ENCODE results near the gene PNKD.
A peak's percentile ranks its signal among the peaks of the same experiment; 100 is the strongest.

Gene PNKD

DNA sequence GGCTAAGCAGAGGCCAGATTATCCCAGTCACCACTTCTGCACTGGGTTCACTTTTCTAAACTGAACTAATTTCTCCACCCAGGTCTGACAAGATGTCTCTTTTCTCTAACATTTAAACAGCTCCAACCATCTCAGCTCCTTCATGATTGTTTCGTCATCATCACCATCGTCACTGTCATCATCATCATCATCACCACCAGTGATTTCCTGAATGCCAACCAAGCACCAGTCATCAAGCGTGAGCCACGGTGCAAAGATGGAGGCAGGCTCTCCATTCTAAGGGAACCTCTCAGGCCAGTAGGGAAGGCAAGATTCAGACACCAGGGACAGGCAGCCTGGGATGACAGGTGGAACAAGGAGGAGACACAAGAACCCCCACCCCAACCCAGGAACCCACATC is 47.5 kb downstream of the PNKD start:
- DNase-seq (ENCODE audit: low spot score): no peak

DNA sequence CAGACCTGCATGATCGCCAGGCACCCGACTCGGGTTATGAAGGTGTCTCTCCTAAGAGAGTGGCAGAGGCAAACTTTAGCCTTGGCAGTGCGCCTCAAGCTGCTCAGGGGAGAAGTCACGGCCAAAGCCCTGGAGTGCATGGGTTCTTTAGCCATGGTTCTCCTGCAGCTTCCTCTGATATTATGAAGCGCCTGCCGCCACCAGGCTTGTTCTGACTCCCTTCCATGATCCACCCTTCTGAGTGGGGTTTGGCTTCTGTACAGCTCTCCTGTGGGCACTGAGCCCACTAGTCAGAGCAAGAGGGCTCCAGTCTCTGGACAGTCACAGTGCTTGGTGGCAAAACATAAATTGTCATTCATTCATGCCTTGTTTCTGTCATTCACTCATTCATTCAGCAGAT is 47.9 kb downstream of the PNKD start:
- no peak for DNase-seq (ENCODE audit: low spot score)

DNA sequence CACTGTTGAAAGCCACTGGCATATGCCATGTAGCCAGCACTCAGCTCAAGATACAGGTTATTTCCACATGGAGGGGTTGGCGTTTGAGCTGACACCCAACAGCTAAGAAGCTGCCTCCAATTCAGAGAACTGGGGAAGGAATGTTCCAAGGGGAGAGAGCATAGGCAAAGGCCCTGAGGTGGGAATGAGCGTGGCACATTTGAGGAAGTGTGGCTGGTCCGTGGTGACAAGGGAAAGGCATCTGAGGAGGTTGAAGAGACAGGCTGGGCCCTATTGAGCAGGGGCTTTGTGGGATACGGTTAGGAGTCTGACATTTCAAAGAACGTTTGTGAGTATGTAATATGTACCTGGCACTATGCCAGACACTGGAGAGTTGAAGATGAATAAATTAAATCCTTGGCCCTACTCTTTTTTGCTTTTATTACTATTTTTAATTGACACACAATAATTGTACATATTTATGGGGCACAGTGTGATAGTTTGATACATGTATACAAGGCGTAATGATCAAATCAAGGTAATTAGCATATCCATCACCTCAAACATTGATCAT is 49.6 kb downstream of the PNKD start:
- peak; percentile 27 for DNase-seq (ENCODE audit: low spot score)

DNA sequence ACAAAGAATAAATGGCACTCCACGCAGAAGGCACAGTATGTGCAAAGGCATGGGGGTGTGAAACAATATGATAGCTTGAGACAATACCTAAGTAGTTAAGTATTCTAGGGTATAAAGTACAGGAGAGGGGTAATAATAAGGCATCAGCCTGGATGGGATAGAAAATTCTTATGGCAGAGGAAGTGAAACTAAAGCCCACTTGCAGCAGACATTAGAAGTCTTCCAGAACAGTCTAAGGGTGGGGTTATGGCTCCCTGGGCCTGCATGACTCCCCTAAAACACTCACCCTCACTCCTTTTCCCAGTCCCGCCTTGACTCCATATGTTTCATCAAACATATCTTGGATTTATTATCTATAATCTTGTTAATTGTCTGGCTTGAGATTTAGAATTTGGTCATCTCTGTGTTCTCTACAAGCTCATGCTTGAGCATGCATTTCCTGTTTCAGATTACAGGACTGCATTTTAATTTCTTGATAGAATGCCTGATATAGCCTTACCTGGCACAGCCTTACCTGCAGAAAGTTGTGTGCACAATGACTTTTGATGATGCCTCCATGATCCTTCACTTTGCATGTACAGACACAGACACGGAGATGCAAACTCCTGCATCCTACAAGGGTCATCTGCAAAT is 50.5 kb downstream of the PNKD start:
- no peak for DNase-seq (ENCODE audit: low spot score)

DNA sequence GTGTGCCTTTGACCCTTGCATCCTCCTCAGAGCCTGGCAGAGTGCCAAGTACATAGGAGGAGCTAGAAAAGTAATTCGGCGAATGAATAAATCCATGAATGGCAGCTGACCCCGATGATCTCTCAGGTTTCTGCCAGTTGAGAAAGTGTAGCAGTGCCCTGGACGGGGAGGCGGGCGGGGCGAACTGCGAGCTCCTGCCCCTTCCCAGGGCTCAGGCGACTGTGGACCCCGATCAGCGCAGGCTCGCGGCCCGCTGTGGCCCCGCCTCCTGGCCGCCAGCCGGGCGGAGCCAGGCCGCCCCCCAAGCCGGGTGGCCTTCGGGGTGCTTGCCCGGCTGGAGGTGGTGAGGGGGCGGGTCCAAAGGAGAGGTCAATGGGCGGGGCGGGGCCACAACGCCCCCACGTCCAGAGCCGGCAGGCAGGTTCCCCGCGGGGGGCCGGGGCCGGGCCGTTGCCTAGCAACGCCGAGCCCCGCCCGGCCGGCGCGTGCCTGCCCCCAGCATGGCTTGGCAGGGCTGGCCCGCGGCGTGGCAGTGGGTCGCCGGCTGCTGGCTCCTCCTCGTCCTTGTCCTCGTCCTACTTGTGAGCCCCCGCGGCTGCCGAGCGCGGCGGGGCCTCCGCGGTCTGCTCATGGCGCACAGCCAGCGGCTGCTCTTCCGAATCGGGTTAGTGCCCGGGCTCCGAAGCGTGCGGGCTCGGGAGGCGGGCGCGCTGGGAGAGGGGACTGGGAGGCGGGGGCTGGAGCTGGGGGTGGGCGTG is 52.6 kb downstream of the PNKD start:
- peak; percentile 49 for DNase-seq (ENCODE audit: low spot score)

DNA sequence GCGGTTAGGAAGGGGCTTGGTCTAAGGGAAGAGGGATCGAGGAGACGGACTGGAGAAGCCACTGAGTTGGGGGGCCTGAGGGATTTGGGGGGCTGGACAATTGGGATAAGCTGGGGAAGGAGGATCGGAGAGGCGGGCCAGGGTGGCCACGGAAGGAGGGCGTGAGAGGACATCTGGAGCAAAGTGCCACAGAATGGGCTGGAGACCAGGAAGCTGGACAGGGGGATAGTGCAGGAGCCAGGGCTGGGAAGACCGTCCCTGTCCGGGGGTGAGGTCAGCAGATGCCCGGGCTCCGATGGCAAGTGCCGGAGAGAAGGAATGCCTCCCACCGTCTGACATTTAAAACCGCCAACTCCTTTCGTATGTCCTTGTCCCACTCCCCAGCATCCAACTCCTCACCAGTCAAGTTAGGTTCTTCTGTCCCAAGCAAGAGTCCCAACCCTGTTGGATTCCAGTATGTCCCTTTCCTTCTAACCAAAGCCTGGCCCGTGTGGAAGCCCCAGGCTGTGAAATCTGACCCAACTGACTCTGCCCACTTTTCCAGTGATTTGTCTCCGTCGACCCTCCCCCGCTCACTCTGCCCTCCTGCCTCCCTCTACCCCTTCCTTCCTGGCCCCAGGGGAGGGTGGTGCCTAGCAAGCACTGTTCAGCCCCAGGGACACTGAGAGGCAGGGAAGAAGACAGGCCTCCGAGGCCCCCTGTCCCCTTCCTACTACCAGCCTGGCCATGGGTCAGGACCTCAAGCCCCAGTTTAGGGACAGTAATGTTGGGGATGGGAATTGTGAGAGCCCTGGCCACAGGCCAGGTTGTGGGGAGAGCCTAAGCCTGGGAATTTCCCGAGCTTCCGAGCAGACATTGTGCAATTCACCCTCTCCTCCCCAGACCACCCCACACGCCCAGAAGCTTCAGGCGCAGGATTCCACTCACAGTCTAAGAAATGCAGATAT is 53.5 kb downstream of the PNKD start:
- DNase-seq (ENCODE audit: low spot score): no peak

DNA sequence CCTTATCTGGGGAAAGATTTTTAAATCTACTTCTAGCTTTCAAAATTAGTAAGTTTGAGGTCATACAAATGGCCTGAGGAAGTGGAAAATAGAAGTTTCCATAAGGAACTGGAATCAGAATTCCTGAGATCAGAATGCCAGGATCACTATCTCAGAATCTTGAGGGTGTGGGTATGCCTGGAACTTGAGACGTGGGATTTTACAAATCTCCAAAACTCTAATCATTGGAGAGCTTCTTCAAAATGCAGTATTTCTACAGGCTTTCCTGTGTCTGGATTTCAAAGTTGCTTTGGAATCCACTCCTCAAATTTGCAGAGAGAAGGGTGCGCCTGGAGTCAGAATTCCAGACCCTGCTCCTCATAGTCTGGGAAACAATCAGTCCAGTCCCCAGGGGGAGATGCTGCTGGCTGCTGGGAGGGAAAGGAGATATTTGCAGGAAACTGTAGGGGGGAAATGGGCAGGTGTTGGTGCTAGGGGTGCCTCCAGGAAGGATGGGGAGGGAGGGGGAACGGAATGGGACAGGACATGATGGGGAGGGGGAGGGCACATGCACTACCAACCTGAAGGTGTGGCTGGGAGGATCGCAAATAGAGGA is 55.3 kb downstream of the PNKD start:
- DNase-seq (ENCODE audit: low spot score): no peak

DNA sequence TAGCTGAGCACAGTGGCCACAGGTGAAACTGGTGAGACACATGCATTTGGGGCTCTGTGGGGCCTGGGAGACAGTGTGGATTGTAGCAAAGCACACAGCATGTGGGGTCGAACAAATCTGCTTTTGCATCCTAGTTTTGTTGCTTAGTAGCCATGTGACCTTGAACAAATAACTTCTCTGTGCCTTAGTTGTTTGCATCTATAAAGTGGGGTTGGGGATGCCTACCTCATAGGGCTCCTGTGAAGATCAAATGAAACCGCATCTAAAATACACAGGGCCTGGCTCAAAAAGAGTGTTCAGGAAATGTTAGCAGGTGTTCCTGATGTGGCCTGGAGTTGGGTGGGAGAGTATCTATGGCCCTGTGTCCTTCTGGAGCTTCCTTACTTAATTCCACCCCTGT is 56.0 kb downstream of the PNKD start:
- DNase-seq (ENCODE audit: low spot score): no peak

DNA sequence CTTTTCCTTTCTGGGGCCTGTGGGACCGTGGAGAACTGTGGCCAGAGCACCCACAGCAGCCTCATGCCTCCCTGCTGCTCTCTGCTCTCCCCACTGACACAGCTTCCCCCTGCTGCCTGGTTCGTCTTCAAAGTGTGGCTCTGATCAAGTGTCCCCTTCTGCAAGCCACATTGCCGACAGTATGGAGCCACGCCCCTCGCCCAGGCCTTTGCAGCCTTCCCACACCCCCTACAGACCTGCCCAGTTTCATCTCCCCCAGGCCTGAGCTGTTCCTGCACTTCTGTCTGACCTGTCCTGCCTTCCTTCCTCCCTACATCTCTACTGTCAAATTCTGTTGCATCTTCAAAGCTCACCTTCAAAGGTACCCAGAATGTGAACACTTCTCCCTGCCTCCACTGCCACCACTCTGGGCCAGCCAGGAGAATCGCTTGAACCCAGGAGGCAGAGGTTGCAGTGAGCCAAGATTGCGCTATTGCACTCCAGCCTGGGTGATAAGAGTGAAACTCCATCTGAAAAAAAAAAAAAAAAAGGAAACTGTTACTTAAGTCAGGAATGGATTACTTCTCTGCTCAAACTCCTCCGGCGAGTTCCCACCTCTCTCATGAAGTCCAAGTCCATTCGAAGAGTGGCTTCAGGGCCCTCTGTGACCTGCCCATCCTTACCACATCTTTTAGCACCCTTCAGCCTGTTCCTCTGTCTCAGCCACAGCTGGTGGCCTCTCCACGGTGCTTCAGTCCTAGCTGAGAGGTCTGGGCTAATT is 57.3 kb downstream of the PNKD start:
- no peak for DNase-seq (ENCODE audit: low spot score)

DNA sequence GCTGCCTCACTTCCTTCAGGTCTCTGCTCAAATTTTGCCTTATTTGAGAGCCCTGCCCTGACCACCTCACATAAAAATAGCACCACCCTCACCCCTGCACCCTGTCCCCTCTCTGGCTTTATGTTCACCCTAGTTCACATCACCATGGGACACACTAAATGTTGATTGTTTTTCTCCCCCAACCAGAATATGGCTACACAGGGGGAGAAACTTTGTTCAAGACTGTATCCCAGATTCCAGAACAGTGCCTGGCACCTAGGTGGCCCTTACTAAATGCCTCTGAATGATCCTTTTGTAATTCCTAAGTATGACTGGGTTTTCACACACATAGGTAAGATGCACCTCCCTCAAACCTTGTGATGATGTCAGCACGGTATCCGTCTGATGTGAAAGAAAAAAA is 58.0 kb downstream of the PNKD start:
- DNase-seq (ENCODE audit: low spot score): no peak

DNA sequence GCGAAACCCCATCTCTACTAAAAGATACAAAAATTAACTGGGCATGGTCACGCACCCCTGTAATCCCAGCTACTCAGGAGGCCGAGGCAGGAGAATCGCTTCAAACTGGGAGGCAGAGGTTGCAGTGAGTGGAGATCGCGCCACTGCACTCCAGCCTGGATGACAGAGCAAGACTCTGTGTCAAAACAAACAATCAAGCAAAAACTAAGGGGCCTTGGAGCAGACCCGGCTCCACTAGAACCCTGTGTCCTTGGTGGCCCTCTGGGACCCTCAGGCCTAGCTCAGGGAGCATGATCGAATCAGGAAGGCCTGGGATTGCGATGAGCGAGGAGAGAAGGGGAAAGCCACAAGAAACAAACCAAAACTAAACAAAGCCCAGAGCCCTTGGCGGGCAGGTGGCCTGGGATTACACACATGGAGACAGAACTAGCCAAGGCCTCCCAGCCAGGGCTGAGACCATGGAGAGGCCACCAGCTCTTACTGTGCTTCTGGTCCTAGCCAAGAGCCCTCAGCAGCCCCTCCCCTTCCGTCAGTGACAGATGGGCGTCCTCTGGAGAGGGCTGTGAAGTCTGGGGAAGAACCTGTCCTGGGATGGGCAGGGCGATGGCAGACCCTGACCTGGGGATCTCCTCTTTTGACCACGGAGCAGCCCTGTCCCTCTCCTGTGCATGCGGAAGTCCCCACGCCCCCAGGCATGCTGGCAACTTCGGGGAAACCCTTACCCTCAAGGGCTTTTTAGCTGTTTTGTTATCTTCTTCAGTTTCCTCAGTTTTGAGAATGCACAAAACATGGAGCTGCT is 58.9 kb downstream of the PNKD start:
- no peak for DNase-seq (ENCODE audit: low spot score)

DNA sequence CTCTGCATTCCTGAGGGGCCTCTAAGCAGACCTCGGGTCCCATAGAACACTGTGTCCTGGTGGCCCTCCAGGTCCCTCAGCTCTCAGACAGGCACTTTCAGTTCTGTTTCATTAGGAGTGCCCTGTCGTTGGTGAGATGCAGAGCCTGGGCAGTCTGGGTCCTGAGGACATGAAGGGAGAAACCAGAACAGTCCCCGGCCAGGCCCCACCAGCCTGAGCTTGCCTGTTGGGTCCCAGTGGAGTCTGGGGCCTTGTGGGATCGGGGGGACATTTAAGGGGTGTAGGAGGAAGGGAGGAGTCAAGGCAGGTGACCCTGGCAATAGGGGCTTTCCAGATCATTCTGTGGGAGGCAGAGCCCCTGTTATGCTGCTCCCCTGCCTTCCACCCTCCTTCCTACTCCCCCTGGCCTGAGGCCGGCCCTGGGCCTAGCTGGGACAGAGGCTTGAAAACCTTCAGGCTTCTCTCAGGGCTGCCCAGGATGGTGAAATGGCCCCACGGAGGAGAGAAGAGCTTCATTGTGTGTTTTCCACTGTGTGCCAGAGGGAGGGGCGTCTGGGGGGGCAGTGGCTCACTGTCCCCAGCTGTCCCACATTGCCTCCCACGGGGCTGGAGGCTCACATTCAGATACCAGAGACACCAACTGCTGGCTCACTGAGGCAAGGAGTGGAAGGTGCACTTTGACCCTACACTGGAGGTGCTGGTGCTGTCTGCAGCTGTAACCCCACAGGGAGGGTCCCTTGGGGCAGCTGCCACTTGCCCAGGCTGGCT is 59.7 kb downstream of the PNKD start:
- no peak for DNase-seq (ENCODE audit: low spot score)

DNA sequence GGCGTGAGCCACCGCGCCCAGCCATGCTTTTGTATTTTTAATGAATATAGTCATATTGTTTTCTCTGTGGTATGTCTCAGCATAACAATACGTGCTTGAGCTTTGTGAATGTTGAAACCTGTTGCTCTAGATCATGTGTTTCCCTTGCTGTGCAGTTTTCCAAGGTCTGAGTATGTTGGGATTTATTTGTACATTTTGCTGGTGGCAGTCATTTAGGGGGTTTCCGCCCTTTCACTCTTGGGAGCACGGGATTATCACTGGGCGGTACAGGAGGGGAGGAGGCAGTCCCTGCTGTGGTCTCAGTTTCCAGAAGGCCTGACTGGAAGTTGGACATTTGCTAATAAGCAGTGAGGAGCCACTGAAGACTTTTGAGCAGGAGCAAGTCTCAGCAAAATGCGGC is 61.4 kb downstream of the PNKD start:
- DNase-seq (ENCODE audit: low spot score): no peak

DNA sequence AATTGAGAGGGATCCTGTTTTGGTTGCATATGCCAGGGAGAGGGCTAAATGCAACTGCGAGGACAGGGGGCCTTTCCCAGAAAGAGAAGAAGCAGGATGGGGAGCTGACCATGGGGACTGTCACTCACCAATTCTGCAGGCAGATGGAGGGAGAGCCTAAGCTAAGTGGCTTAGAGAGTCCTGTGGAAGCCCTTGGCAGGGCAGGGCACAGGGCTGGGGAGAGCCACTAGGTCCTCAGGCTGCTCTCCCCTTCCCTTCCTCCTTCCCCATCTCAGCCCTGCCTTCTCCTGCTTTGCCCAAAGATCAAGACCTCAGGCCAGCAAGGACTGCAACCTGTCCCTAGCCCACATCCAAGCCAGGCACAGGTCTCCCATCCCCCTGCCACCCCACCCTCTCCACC is 62.0 kb downstream of the PNKD start:
- no peak for DNase-seq (ENCODE audit: low spot score)

DNA sequence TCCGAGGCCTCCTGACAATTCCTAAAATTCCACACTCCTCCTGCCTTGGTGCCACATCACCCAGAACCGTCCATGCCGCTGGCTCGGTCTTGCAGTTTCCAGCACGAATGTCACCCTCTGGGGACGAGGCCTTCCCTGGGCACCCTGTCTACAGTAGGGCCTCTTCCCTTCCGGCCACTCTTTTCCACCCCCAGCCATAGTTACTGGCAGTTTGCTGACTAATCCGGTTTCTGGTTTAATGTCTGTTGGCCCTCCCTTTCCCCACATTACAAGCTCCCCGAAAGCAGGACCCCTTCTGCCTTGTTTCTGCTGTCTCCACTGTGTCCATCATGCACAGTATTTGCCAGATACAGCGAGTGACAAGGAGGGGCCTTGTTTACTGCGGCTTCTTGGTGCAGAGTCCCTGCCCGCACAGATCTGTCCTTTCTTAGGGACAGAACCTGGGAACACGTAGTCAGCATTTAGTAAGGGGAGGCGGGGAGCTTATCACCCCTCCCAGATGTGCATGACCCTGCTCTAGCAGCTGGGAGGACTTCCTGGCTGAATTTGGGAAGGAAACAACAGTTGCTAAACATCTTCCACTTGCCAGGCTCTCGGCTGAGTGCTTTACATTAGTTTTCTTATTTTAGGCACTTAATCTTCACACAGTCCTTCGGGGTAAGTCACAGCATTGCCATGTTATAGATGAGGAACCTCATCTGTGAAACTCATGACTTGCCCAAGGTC is 62.8 kb downstream of the PNKD start:
- DNase-seq (ENCODE audit: low spot score): peak; percentile 73

DNA sequence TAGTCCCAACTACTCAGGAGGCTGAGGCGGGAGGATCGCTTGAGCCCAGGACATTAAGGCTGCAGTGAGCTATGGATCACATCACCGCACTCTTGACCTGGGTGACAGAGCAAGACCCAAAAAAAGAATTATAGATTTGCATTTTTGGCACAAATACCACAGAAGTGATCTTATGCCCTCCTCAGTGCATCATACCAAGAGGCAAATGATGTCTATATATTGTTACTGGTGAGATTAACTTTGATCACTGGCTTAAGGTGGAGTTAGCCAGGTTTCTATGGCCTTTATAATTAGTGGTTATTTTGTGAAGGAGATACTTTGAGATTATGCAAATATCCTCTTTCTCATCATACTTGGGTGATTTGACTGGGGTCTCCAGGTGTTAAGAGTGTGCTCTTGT is 64.2 kb downstream of the PNKD start:
- no peak for DNase-seq (ENCODE audit: low spot score)

DNA sequence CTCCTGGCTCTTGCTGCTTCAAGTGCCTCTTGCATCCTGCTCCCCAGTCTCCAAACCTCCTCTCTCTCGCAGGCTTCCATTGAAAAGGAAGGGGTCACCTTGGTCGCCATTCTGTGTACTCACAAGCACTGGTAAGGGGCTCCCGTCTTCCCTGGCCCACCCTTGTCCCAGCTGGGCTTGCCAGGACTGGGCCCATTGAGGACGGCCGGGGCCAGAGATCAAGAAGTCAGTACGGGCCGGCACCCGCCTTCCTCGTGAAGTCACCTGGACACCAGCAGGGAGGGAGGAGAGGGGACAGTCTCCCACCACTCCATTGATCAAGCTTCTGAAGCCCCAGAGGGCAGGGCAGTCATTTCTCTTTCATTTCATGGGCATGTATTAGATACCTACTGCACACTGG is 70.3 kb downstream of the PNKD start:
- DNase-seq (ENCODE audit: low spot score): no peak

DNA sequence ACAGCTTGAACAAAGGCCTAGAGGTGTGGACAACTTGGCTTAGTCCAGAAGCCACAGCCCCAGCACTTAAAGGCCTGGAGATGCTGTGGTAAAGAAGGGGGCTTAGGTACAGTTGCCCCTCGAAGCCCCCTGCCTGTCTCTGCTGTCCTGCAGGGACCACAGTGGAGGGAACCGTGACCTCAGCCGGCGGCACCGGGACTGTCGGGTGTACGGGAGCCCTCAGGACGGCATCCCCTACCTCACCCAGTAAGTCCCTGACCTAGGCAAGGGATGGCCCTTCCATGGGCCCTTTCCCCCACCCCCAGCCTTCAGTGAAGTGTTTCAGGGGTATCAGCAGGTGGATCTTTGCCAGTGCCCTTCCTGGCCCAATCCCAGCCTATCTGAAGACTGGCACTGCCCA is 71.1 kb downstream of the PNKD start:
- no peak for DNase-seq (ENCODE audit: low spot score)

DNA sequence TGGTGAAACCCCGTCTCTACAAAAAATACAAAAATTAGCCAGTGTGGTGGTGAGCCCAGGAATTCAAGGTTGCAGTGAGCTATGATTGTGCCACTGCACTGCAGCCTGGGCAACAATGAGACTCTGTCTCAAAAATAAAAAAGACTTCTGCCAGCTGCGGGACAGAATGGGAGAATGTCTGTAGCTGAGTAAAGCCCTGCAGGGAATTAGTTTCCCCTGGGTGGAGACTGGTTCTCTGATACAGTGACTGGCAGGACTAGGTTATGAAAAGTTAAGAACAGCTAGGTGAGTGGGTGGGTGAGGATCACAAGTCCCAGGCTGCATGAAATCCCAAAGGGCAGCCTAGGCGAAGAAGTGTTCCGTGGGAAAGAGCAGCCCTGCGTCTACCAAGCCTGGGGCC is 72.5 kb downstream of the PNKD start:
- DNase-seq (ENCODE audit: low spot score): no peak

Data from hematopoietic multipotent progenitor cell treated with erythropoietin and hydrocortisone succinate and interleukin-3 and kit ligand, for 15 days (in vitro differentiated cells).